GM21381 (cell line): ENCODE data around the gene MYOG.

Experiments used
- ATAC-seq: cut with Tn5 transposase; IDR thresholded peaks from one replicate; pipeline ENCODE4 v1.9.1; 2021; ENCODE audit warnings: mild to moderate bottlenecking, moderate library complexity; ENCODE audit not compliant: unreplicated experiment

Gene MYOG

DNA sequence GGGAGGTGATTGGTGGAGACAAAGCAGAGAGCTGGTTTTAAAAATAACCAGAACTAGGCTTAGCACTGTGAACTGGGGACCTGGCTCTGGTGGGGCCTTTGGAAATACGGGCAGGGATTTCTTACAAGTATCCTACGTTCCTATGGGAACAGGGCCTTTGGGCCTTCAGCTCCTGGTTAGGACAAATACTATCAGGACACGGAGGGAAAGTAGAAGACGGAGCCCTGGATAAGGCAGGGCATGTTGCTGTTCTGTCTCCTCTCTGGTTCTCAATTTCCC, 5.3 kb upstream of the MYOG start:
- ATAC-seq: no peak

DNA sequence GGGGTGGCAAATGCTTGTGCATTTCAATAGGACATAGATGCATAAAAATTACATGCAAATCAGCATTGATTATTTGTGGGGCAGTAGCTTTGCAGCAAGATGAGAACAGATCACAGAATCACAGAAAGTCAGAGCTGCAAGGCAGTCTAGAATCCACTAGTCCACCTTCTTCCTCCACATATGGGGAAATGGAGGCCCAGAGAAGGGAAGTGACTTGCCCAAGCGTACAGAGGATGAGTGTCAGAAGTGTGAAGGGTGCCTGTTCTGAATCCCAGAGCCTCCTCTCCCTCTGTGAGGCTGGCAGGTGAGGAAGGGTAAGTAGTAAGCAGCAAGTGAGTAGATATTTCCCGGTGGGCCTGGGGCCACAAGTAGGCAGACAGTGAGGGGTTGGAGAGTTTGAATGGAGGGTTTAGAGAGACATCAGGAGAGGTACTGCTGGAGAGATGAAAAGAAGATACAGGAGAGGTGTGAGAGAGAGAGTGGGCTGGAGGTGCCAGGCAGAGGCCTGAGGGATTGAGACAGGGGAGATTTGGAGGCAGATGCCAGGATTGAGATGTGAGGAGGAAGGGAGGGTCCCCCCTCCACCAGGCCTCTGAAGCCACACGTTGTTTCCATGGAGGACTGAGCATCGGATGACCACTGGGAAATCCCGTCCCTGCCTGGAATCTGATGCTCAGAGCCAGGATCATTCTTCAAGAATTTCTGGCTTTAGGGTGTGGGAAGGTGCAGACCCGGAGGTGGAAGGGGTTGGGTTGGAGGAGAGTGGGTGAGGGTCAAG, 4.8 kb upstream of the MYOG start:
- ATAC-seq: no peak

DNA sequence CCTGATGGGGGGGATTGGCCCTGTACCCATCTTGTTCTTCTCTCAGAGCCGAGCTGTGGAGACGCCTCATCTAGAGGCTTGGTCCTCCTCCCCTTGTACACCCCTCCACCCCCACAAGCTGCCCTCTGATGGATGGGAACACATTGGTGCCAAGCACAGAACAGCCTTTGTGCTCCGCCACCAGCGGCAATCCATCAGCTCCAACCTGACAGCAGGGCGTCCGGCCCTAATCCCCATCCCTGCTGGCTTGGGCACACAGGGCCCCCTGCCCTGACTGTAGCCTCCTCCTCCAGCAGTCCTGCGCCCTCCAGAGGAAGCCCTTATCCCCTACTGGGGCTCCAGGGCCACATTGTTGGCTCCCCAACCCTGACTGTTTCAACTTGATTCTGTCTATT, 3.8 kb upstream of the MYOG start:
- ATAC-seq: no peak

DNA sequence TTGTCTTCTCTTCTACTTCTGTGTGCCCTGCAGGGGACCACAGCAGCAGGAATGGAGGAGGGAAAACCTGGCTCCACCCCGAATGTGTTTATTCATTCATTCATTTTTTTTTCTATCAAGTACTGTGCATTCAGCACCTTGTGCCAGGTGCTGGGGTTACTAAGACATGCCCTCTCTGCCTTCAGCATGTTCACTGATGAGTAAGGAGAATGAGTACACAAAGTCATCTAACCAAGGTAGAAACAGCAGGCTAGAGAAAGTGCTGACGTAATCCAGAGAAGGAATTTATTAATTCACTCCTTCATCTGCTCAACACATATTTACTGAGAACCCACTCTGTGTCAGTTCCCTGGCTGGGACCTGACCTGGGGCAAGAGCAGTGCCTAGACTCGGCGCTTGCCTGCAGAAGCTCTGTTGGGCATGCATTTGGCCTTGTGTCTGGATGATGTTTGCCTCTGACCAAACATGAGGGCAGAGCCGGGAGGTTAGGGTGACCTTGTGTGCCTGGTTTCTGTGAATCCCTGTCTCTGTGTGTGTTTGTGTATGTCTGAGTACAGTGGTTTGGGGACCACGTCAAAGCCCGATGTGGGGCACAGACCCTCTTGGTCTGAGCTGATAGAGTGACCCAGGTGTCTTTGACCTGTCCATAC, 3.3 kb upstream of the MYOG start:
- no peak for ATAC-seq

DNA sequence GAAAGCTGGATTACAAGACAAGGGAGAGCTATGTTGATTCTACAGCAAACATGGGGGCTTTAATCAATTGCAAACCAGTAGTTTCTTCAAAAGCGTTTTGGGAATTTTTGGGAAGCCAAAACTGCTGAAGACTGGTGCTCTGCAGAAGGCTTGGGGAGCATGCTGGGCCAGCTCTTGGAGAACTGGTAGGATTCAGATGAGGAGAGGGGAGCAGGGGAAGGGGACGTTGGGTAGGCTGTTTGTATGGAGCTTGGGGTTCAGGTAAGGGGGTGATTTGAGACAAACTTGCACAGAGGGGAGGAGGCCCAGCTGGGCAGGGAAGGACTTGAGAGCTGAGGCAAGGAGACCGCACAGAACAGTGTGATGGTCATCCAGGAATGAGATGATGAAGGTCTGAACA, 2.6 kb upstream of the MYOG start:
- no peak for ATAC-seq

DNA sequence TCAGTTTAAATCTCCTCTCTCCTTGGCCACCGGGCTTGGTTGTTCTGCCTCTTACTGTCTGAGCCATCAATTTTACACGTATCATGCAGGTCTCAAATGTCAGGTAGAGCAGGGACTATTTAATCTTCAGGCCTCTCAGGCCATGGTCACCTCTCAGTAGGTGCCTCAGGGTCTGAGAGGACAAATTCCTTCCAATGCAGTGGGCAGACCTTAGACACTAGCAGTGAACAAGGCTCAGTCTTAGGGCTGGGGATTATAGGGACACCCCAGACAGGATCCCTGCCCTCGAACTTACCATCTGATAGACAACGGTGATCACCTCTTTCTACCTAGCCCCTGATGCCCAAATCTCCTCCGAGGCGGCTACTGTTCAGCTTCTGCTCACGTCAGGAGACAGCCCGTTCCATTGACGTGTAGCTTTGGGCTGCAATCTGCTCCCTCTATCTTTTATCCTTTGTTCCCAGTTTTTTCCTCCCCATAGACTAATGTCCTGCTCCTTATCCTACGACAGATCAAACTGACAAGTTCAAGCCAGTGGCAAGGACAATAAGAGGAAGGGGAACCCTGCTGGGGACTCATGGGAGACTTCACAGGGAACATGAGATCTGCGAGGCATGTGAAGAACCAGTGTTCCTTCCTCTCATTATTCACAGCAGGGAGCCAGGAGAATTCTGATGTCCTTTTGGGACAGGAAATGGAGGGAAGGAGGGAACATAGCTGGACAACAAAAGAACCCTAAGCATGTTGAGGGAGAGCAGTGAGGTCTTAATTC, 1.4 kb upstream of the MYOG start:
- no peak for ATAC-seq

DNA sequence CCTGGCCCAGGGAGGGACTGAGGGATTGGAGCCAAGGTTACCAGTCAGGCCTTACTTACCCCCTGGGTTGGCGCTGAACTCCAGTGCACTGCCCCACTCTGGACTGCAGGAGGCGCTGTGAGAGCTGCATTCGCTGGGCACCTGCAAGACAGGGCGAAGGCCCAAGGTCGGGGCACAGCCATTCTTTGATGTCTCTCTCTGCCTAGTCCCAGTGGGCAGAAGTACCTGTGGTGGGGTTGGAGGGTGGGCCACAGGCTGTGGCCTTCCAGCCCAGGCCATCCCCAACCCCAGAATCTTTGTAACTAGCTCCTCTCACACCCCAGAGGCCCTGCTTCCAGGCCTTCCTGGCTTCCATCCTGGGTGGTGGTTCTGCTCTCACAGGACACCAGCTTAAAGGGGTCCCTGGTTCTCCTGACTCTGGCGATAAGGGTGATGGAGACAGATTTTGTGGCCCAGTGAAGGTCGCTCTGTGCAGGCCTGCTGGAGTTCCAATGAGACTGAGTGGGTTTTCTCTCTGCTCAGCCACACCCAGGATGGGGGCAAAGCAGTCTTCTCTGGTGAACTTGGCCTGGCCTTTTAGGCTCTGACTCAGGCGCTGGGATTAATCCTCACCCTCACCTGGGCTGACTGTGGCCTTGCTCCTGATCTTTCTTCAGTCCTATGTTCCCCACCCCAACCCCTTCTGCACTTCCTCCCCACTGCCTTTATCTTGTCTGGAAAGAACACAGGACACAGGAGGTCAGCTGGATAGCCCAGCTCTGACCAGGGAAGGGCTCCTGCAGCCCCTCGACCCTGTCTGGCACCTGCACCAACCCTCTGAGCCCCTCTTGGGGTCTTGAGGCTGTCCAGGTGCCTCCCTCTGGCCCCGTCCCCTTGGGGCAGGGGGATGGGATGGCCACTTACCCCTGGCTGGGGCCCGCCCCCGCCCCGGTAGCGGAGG, 954 bp downstream of the MYOG start:
- ATAC-seq: no peak

DNA sequence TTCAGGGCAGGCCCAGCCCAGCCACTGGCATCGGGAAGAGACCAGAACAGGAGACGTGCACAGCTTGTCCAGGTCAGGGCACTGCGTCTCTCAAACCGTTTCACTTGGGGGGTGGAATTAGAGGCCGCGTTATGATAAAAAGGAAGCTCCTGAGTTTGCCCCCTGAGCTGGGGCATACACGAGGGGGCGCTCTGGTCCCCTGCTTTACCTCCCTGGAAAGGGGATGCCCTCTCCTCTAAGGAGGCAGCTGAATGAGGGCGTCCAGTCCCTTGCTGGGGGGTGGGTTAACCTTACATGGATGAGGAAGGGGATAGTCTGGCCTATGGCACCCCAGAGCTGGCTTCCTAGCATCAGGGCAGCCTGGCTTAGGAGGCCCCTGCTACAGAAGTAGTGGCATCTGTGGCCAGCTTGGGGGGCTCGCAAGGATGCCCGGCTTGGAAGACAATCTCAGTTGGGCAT, 2.3 kb downstream of the MYOG start:
- no peak for ATAC-seq

DNA sequence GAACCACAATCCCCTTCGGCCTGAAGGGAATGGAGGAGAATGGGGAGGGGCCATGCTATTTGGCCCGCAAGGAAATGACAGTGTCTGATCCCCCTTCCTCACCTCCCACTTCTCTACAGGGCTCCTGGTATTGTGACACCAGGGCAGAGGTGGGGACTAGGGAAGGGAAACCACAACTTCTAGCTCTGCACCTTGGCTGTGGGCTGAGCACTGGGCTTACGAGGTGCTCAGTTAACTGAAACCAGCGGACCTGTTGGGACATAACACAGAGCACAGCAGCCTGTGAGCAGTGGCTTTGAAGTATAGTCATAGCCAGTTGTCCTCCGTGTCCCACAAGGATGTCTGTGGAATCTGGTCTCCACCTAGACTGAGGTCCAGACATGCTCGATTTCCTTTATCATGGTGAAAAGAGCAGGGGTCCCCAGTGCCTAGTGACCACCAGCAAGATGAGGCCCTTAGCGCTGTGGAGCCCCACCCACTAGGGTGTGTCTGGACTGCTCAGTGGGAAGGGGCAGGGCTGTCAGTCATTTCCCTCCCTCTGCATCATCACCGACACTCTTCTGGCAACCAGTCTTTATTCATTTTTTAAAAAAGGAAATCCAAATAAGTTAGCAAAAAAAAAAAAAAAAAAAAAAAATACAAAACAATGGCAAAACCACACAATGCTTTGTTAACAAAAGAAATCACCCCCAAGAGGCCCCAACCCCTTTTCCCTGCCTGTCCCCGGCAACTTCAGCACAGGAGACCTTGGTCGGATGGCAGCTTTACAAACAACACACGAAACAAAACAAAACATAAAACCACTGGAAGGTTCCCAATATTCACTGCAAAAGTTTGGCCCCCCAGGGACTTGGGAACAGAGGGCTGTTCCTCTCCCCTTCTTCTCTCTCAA, 3.0 kb downstream of the MYOG start:
- no peak for ATAC-seq

DNA sequence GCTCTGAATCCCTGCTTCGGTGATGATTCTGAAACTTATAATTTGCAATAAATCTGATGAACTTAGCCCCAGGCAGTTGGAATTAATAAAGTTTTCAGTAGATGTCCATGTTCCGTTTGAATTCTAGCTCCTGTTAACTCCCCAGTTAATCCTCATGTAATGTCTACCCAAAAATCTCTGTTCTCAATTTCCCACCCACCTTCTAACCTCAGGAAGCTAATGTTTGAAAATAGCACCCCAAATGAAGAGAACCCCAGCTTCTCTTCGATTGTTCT, 3.6 kb downstream of the MYOG start:
- ATAC-seq: no peak

DNA sequence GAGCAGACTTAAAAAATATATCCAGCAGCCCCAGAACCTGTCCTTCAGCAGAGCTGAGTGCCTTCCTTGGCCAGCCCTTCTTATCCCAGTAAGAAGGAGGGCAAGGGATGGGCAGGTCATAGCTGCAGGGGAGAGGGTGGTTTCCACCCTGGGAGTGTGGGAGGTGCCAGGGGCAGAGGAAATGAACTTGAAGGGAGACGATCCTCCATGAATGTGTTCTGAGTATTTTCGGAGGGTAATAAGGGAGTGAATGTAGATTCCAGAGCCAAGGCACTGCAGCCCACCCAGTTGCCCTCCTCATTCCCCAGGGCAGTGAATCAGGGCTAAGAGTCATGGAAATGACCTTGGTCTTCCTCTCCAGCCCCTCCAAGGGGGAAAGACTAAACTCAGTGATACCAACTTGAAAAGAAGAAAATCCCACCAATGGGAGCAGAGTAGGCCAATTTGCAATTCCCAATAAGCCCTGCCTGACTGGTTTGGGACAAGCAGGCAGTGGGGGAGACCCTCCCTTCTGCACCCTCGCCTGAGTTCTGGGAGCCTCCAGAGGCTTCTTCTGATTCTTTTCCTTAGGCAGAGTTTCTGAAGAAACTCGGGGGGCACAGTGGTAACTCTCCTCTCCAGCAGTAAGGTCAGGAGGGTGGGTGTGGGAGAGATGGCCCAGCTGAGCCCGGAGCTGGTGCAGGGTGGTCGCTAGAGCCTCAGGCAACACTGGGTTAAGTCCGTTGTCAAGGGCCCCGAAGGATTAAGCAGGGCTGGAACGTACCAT, 4.2 kb downstream of the MYOG start:
- ATAC-seq: no peak

DNA sequence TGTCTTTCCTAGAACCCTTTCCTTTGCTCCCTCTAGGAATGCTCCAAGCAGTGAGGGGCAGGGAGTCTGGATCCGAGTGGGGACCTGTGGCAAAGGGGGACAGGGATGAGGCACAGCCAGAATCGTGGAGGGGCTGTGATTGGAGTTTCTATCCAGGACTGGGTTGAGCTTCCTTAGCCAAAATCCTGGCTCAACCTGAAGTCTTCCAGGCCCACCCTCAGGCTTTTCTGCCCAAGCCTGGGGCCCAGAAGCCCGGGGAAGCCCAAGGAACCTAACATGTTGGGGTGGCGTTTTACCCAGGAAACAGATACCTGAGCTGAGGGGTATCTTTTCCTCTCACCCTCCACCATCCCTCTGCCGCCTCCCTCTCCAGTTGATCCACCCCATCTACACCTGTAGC, 5.4 kb downstream of the MYOG start:
- ATAC-seq: no peak

DNA sequence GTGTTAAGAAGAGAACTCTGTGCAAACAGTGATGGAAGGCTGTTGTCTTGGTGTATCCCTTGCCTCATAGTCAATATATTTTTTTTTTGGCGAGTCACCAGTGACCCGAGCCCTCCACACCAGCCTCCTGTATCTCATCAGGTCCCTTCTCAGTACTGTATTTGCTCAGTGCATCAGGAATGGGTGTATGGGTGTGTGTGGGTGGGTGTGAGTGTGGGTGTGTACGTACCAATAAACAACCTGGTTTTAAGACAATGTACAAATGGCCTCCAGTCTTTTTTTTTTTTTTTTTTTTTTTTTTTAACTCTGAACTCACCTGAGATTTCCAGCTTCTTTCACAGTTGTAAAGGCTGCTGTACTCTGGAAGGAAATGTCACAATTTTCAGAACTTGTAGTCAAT, 7.3 kb downstream of the MYOG start:
- ATAC-seq: no peak

DNA sequence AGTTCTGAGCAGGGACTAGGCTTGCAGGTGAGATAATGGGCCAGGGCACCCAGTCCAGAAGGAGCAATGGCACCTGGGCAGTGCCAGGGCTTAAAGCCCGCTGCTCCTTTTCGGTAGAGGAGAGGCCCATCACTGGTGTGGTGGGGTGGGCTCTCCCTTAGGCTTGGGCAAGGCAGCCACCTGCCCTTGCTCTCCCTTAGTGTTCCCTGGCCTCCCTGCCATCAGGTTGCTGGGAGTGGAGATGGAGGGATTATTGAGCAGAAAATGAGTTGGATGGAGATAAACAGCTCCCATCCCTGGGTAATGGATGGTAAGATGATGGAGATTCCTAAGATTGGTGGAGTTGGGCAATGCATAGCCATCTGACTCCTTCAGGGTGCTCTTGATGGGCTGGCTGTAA, 7.9 kb downstream of the MYOG start:
- no peak for ATAC-seq

DNA sequence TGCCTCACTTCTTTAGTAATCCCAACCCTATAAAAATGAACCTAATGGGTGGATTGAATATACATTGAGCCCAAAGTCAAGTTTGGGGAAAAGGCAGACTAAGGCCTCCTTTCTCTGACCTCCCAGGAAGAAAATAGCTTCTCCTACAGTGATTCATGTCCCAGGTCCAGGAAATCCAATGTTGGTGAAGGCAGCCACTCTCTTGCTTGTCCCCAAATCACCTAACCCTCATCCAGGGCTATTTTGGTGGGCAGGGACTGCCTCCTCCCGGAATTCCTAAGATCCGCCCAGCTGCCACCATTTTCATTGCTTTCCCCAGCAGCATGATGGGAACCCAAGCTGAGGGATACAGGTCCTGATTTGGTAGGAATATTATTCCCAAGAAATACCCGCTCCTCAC, 8.4 kb downstream of the MYOG start:
- ATAC-seq: no peak

DNA sequence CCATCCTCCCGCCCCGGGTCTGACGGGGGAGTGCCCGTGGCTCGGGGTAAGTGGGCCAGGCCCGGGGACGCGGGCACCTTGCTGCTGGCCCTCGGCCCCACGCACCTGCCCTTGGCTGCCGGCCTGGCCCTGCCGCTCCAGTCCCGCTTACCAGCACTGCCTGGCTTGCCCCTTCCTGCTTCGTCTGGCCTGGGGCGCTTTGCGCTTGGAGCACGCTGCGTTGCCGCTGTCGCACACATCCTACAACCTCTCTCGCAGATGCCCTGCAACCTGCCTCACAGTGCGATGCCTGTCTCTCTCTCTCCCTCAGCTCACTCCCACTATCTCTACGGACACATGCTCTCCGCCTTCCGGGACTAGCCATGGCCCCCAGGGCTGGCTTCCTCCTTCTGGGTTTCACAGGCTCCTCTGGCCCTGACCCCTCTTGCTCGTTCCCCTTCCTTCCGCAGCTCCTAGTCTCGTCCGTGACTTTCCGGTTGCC, 9.7 kb downstream of the MYOG start:
- no peak for ATAC-seq

DNA sequence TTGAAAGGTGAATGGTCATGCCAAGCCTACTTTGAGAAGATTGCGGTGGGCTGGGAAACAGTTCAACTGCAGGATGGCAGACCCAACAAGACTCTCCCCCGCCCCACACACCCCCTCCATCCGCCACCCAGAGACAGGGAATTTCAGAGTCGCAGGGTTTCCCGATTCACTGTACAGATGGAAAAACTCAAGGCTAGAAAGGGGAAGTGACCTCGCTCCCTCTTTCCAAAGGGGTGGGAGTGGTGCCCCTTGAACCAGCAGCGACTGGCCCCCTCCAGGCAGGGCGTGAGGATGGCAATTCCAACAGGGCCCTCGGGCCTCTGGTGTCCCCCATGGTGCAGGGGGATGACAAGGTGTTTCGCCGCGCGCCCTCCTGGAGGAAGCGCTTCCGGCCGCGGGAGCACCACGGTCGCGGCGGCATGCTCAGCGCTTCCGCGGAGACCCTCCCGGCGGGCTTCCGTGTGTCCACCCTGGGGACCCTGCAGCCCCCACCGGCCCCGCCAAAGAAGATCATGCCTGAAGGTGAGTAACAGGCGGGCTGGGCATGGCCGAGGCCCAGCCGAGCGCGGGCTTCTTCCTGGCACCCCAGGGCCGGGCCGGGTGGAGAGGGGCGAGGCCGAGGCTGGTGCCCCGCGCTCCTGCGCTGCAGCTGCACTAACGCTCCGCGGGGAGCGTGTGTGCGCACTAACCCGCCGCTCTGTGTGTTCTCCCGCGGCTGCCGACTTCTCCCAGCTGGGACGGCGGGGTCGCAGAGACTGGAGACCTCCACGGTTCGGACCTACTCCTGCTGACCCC, 10.4 kb downstream of the MYOG start:
- ATAC-seq: no peak

DNA sequence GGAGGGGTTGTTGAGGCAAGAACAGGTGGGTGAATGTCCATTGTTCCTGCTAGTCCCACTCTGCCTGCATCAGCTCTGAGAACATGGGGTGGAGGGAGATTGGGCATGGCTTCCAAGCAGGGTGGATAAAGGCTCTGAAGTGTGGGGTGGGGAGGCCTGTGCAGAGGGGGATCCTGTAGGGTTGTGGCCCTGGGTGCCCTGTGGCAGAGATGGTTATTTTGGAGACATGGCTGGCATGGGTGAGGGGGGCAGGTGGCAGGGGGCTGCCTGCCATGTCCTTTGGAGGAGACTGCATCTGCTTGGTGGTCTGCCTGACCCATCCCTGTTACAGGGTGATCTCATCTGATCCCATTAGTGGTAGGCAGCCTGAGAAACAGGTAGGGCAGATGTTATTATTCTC, 11.2 kb downstream of the MYOG start:
- ATAC-seq: no peak

DNA sequence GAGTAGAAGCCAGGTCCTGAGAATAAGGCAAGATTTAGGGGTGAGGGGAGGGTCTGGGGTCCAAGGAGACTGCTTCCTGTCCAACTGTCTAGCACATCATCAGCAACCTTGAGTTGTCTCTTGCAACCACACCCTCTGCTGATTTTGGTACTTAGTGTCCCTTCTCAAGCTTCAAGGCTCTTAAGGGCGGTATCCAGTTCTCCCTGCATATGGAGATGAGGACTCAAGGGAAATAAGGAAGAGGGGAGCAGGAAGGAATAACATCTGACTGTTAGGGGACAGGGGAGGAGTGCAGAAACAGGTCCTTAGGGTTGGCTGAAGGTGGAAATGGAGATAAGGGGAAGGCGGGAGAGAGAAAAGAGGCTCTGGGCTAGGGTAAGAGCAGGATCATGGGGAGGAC, 12.3 kb downstream of the MYOG start:
- no peak for ATAC-seq
